HEK293 (cell line): ENCODE results near the gene TOP3A.

Source experiments
- CTCF ChIP-seq: fragments of 450-650 bp; formaldehyde crosslinking; IDR thresholded peaks from 2 replicates; pipeline ENCODE4 v1.5.1; 2016; ENCODE audit warnings: missing biosample characterization, missing genetic modification characterization
- EGR2 ChIP-seq: fragments of 450-650 bp; formaldehyde crosslinking; IDR thresholded peaks from 2 replicates; pipeline ENCODE4 v1.5.1; 2016; ENCODE audit warnings: low read depth, missing biosample characterization, missing genetic modification characterization
- HIC1 ChIP-seq: fragments of 450-650 bp; formaldehyde crosslinking; IDR thresholded peaks from 2 replicates; pipeline ENCODE4 v1.5.1; 2016; ENCODE audit warnings: missing biosample characterization, missing genetic modification characterization
- KLF10 ChIP-seq: fragments of 450-650 bp; IDR thresholded peaks from 2 replicates; pipeline ENCODE4 v1.5.1; 2018; ENCODE audit warnings: missing biosample characterization, mild to moderate bottlenecking, missing genetic modification characterization
- PATZ1 ChIP-seq: fragments of 450-650 bp; formaldehyde crosslinking; IDR thresholded peaks from 2 replicates; pipeline ENCODE4 v1.5.1; 2016; ENCODE audit warnings: missing biosample characterization, missing genetic modification characterization
- REST ChIP-seq: fragments of 450-650 bp; formaldehyde crosslinking; IDR thresholded peaks from 2 replicates; pipeline ENCODE4 v1.5.1; 2016; ENCODE audit warnings: missing biosample characterization, missing genetic modification characterization
- SP3 ChIP-seq: fragments of 450-650 bp; formaldehyde crosslinking; IDR thresholded peaks from 2 replicates; pipeline ENCODE4 v1.5.1; 2016; ENCODE audit warnings: missing biosample characterization, missing genetic modification characterization
- TRIM28 ChIP-seq: IDR thresholded peaks from 2 replicates; pipeline ENCODE4 v1.6.1; 2011; ENCODE audit warnings: low read length, control low read depth, borderline replicate concordance
- ZNF132 ChIP-seq: fragments of 450-650 bp; formaldehyde crosslinking; IDR thresholded peaks from 2 replicates; pipeline ENCODE4 v1.5.1; 2017; ENCODE audit warnings: missing biosample characterization, missing genetic modification characterization, borderline replicate concordance
- ZNF148 ChIP-seq: fragments of 450-650 bp; formaldehyde crosslinking; IDR thresholded peaks from 2 replicates; pipeline ENCODE4 v1.5.0; 2017; ENCODE audit warnings: missing biosample characterization, missing genetic modification characterization, borderline replicate concordance
- ZNF211 ChIP-seq: fragments of 450-650 bp; formaldehyde crosslinking; IDR thresholded peaks from 2 replicates; pipeline ENCODE4 v1.5.1; 2016; ENCODE audit warnings: low read depth, missing biosample characterization, missing genetic modification characterization
- ZNF248 ChIP-seq: fragments of 450-650 bp; formaldehyde crosslinking; IDR thresholded peaks from 2 replicates; pipeline ENCODE4 v1.5.1; 2017; ENCODE audit warnings: missing biosample characterization, missing genetic modification characterization
- ZNF324 ChIP-seq: fragments of 450-650 bp; formaldehyde crosslinking; IDR thresholded peaks from 2 replicates; pipeline ENCODE4 v1.5.1; 2016; ENCODE audit warnings: missing biosample characterization, missing genetic modification characterization
- ZNF354C ChIP-seq: fragments of 450-650 bp; formaldehyde crosslinking; IDR thresholded peaks from 2 replicates; pipeline ENCODE4 v1.5.1; 2016; ENCODE audit warnings: missing biosample characterization, missing genetic modification characterization, low read depth, borderline replicate concordance
- ZNF449 ChIP-seq: fragments of 450-650 bp; formaldehyde crosslinking; IDR thresholded peaks from 2 replicates; pipeline ENCODE4 v1.5.1; 2017; ENCODE audit warnings: missing biosample characterization, mild to moderate bottlenecking, missing genetic modification characterization, moderate library complexity
- ZNF48 ChIP-seq: fragments of 450-650 bp; formaldehyde crosslinking; IDR thresholded peaks from 2 replicates; pipeline ENCODE4 v1.5.1; 2016; ENCODE audit warnings: missing biosample characterization, missing genetic modification characterization
- ZNF488 ChIP-seq: fragments of 450-650 bp; formaldehyde crosslinking; IDR thresholded peaks from 2 replicates; pipeline ENCODE4 v1.5.1; 2016; ENCODE audit warnings: missing biosample characterization, missing genetic modification characterization
- ZNF555 ChIP-seq: fragments of 450-650 bp; formaldehyde crosslinking; conservative IDR thresholded peaks from 2 replicates; pipeline ENCODE4 v1.5.1; 2017; ENCODE audit warnings: missing biosample characterization, mild to moderate bottlenecking, missing genetic modification characterization, inconsistent platforms
- ZNF558 ChIP-seq: fragments of 450-650 bp; formaldehyde crosslinking; IDR thresholded peaks from 2 replicates; pipeline ENCODE4 v1.5.1; 2016; ENCODE audit warnings: missing biosample characterization, missing genetic modification characterization
- ZNF596 ChIP-seq: fragments of 450-650 bp; IDR thresholded peaks from 2 replicates; pipeline ENCODE4 v1.5.0; 2018; ENCODE audit warnings: missing biosample characterization, mild to moderate bottlenecking, missing genetic modification characterization, moderate library complexity
- ZNF623 ChIP-seq: fragments of 450-650 bp; formaldehyde crosslinking; IDR thresholded peaks from 2 replicates; pipeline ENCODE4 v1.5.1; 2016; ENCODE audit warnings: missing biosample characterization, missing genetic modification characterization
- ZNF660 ChIP-seq: fragments of 450-650 bp; IDR thresholded peaks from 2 replicates; pipeline ENCODE4 v1.5.1; 2018; ENCODE audit warnings: missing biosample characterization, mild to moderate bottlenecking, missing genetic modification characterization
- ZNF670 ChIP-seq: fragments of 450-650 bp; formaldehyde crosslinking; IDR thresholded peaks from 2 replicates; pipeline ENCODE4 v1.5.1; 2016; ENCODE audit warnings: missing biosample characterization, missing genetic modification characterization, low read depth

The TOP3A gene

GRCh38 chr17:18363101-18364049, 48.6 kb upstream of the TOP3A start, which contains the start of gene SHMT1 (continued):
- TF ChIP-seq ZNF148 (no peak), ZNF660 (tag by site-specific recombination) (peak; percentile 64), KLF10 (tag by site-specific recombination) (peak; percentile 84; the same call in 1 of the 2 replicates), CTCF (tag by site-specific recombination) (peak; percentile 44; the same call in 1 of the 2 replicates), ZNF132 (no peak), ZNF596 (tag by site-specific recombination) (no peak), ZNF623 (tag by site-specific recombination) (no peak), TRIM28 (no peak), ZNF558 (no peak), ZNF248 (tag by site-specific recombination) (no peak), ZNF48 (tag by site-specific recombination) (no peak), ZNF488 (no peak), ZNF354C (tag by site-specific recombination) (no peak), ZNF324 (tag by site-specific recombination) (peak; percentile 17; the same call in 1 of the 2 replicates), ZNF211 (no peak), ZNF555 (tag by site-specific recombination) (no peak), ZNF449 (tag by site-specific recombination) (0 out of 2 replicates have a peak, but pooled peaks have one; percentile 17), ZNF670 (tag by site-specific recombination) (no peak), EGR2 (tag by site-specific recombination) (peak; percentile 81), PATZ1 (tag by site-specific recombination) (peak; percentile 67), HIC1 (peak; percentile 52; the same call in 1 of the 2 replicates), SP3 (tag by site-specific recombination) (peak; percentile 83), REST (tag by site-specific recombination) (peak; percentile 45; the same call in 1 of the 2 replicates)
